GM12878 (cell line): ENCODE measurements around the gene SARM1. TPM values are rescaled to one million over a fixed set of nuclear protein-coding genes. Genes with fewer than 3 reads are reported as not detected.

Experiments used
- ATAC-seq: fragments of 200-7000 bp; cut with Tn5 transposase; 3 replicates; pipeline ENCODE4 v1.9.1; 2020; ENCODE audit warnings: mild to moderate bottlenecking, moderate library complexity
- BruUV-seq: library from RNA; stranded (reverse); fragments of 400-500 nt; replicated peaks from 2 replicates; lab custom pipeline; 2021; lab: Mats Ljungman, UMichigan
- CTCF ChIA-PET: fragments of 300-600 bp; sonication (Branson Sonifier 250); formaldehyde crosslinking; extraction: SDS; loops from one replicate; lab custom pipeline; 2021; ENCODE audit warnings: inconsistent platforms; lab: Yijun Ruan, JAX
- POLR2A ChIA-PET: fragments of 350-600 bp; formaldehyde crosslinking; extraction: SDS; loops from one replicate; lab custom pipeline; 2021; ENCODE audit warnings: inconsistent platforms; lab: Charles Lee
- RAD21 ChIA-PET: fragments of 300-600 bp; sonication (Branson Sonifier 250); formaldehyde crosslinking; loops from one replicate; lab custom pipeline; 2023; ENCODE audit warnings: antibody characterized with exemption; ENCODE audit not compliant: unreplicated experiment; lab: Charles Lee
- SMC1A ChIA-PET: fragments of 300-600 bp; sonication (Branson Sonifier 250); formaldehyde crosslinking; loops from one replicate; lab custom pipeline; 2023; ENCODE audit not compliant: unreplicated experiment, uncharacterized antibody; lab: Charles Lee
- DNase-seq: peaks from one replicate; pipeline ENCODE4 v3.0.0-alpha.2; 2011; ENCODE audit warnings: low read depth, low spot score
- FAIRE-seq: peaks from 3 replicates; lab custom pipeline; 2011; peaks lifted over from hg19 to GRCh38; lab: Jason Lieb, UNC
- H2AFZ ChIP-seq: 2 replicates; pipeline ENCODE4 v1.6.0; 2011; ENCODE audit warnings: low read depth, low read length, control low read depth; ENCODE audit not compliant: control insufficient read depth
- H3K27ac ChIP-seq: 2 replicates; pipeline ENCODE4 v1.5.1; 2011; ENCODE audit warnings: control low read depth; ENCODE audit not compliant: control insufficient read depth, insufficient read depth
- H3K27me3 ChIP-seq, 2 experiments: replicated peaks in 1 of 2; 2 replicates each; pipeline versions ENCODE4 v1.6.0 to v1.6.1; 2011; ENCODE audit warnings: low read length in 1 of 2; ENCODE audit not compliant: control insufficient read depth in 2 of 2, insufficient read depth in 2 of 2
- H3K36me3 ChIP-seq, 2 experiments: 2 replicates each; pipeline ENCODE4 v1.5.1; 2011; ENCODE audit warnings: low read length in 1 of 2; ENCODE audit not compliant: control insufficient read depth in 2 of 2, insufficient read depth in 2 of 2
- H3K4me1 ChIP-seq: 2 replicates; pipeline ENCODE4 v1.6.1; 2011; ENCODE audit warnings: mild to moderate bottlenecking, low read length, moderate library complexity, mixed read lengths; ENCODE audit not compliant: control insufficient read depth, insufficient read depth
- H3K4me2 ChIP-seq: 2 replicates; pipeline ENCODE4 v1.6.0; 2011; ENCODE audit warnings: control low read depth; ENCODE audit not compliant: control insufficient read depth, insufficient read depth
- H3K4me3 ChIP-seq: fragments of 200-600 bp; sonication (generic); 2 replicates; pipeline ENCODE4 v1.5.1; 2016
- H3K79me2 ChIP-seq: 2 replicates; pipeline ENCODE4 v1.6.0; 2011; ENCODE audit warnings: low read length; ENCODE audit not compliant: control insufficient read depth, insufficient read depth
- H3K9ac ChIP-seq: 2 replicates; pipeline ENCODE4 v1.8.0; 2011; ENCODE audit warnings: low read length, control low read depth, mixed read lengths; ENCODE audit not compliant: control insufficient read depth, insufficient read depth
- H3K9me3 ChIP-seq: replicated peaks from 3 replicates; pipeline ENCODE4 v1.5.1; 2011; ENCODE audit warnings: mild to moderate bottlenecking, low read length; ENCODE audit not compliant: control insufficient read depth, insufficient read depth
- H4K20me1 ChIP-seq: 2 replicates; pipeline ENCODE4 v1.6.0; 2011; ENCODE audit not compliant: control insufficient read depth, insufficient read depth
- CHD1 ChIP-seq: IDR thresholded peaks from 2 replicates; pipeline ENCODE4 v1.6.1; 2012; ENCODE audit warnings: low read depth, low read length, improper control_type of control experiment
- FOXK2 ChIP-seq: fragments of 450-650 bp; IDR thresholded peaks from 2 replicates; pipeline ENCODE4 v1.6.1; 2017; ENCODE audit warnings: mild to moderate bottlenecking, moderate library complexity
- GATAD2B ChIP-seq: fragments of 450-650 bp; conservative IDR thresholded peaks from 2 replicates; pipeline ENCODE4 v1.6.1; 2017; ENCODE audit warnings: low read depth, mild to moderate bottlenecking, moderate library complexity
- HCFC1 ChIP-seq: fragments of 150-350 bp; IDR thresholded peaks from 2 replicates; pipeline ENCODE4 v1.6.1; 2014; ENCODE audit warnings: low read length
- KAT2A ChIP-seq: conservative IDR thresholded peaks from 2 replicates; pipeline ENCODE4 v1.6.1; 2011; ENCODE audit warnings: low read depth, low read length; ENCODE audit not compliant: control insufficient read depth
- KLF5 ChIP-seq: fragments of 450-650 bp; IDR thresholded peaks from 2 replicates; pipeline ENCODE4 v1.6.1; 2014; ENCODE audit warnings: mild to moderate bottlenecking; ENCODE audit not compliant: partially characterized antibody
- MEF2B ChIP-seq: fragments of 450-650 bp; IDR thresholded peaks from 2 replicates; pipeline ENCODE4 v1.6.1; 2018; ENCODE audit warnings: mild to moderate bottlenecking, moderate library complexity; ENCODE audit not compliant: partially characterized antibody, poor library complexity, severe bottlenecking
- MXI1 ChIP-seq: fragments of 150-350 bp; IDR thresholded peaks from 2 replicates; pipeline ENCODE4 v1.6.1; 2011; ENCODE audit warnings: low read depth, mild to moderate bottlenecking, inconsistent platforms, low read length, improper control_type of control experiment
- PBX3 ChIP-seq: IDR thresholded peaks from 2 replicates; pipeline ENCODE4 v1.6.1; 2011; ENCODE audit warnings: mild to moderate bottlenecking, low read depth, low read length, moderate library complexity; ENCODE audit not compliant: insufficient replicate concordance
- SMARCA5 ChIP-seq: fragments of 450-650 bp; IDR thresholded peaks from 2 replicates; pipeline ENCODE4 v1.6.1; 2017; ENCODE audit warnings: mild to moderate bottlenecking
- SREBF1 ChIP-seq: IDR thresholded peaks from 2 replicates; pipeline ENCODE4 v1.6.1; 2012; ENCODE audit warnings: mild to moderate bottlenecking, low read length
- ZNF687 ChIP-seq: fragments of 450-650 bp; IDR thresholded peaks from 2 replicates; pipeline ENCODE4 v1.6.1; 2017; ENCODE audit warnings: mild to moderate bottlenecking, moderate library complexity
- WGBS: methylation state at CpG from one replicate; pipeline ENCODE4 v1.1.6; 2016; ENCODE audit warnings: low lambda C conversion rate; ENCODE audit not compliant: insufficient replicate concordance, insufficient coverage; ENCODE audit errors: missing lambda C conversion rate; 5-methylcytosine and 5-hydroxymethylcytosine counted together
- in situ Hi-C: fragments of 300-500 bp; cut with MboI; formaldehyde crosslinking; loops from 9 replicates; pipeline ENCODE4 v1.14.3; 2018; ENCODE audit warnings: mixed read lengths
- intact Hi-C: fragments of 100-400 bp; cut with micrococcal nuclease; formaldehyde crosslinking; loops from one replicate; pipeline ENCODE4 v1.14.2; 2022; ENCODE audit not compliant: unreplicated experiment
- polyA plus RNA-seq, 11 experiments: library from polyadenylated mRNA; depleted of rRNA in 4 of 11; unstranded in 6 of 11; stranded (reverse) in 5 of 11; fragments of >200 nt; fragmentation: Nextera tagmentation in 4 of 11; fragmentation: Illumina TruSeq in 1 of 11; extraction: Ambion mirVana in 4 of 11; extraction: Trizol in 1 of 11; gene quantifications; 1 replicate in 1 of 11; 2 replicates in 10 of 11; pipeline versions ENCODE4 v1.2.1 to v1.2.3, GENCODE V29; 2011 to 2016; ENCODE audit warnings: inconsistent platforms in 2 of 11, missing spikeins in 2 of 11, low read depth in 1 of 11
- total RNA-seq, 4 experiments: library from RNA; depleted of rRNA in 3 of 4; stranded (reverse); fragments of >200 nt in 3 of 4; fragmentation: Illumina TruSeq in 1 of 4; extraction: Trizol in 1 of 4; gene quantifications; 2 replicates each; pipeline versions ENCODE4 v1.2.1 to v1.2.3, GENCODE V29; 2013 to 2021

Gene SARM1
- total and polyA plus RNA-seq, 10 of the 15 experiments (the other 5 are each of a cell fraction or from before 2014, with no cell fraction given): 0.56 to 25.3 (median 11.9) TPM

GRCh38 chr17:28449859-28450258 is 78.4 kb downstream of the SARM1 start:
- ATAC-seq: no peak
- in situ Hi-C loops: no loop called here
- H3K36me3 ChIP-seq: no peaks in the 10 kb centered on the region
- CTCF ChIA-PET: interaction anchor here (0.6 to 1.6 kb wide), 3 partner anchors 33 to 48 kb away, joined by 3 to 7 read pairs (median 3); no protein-coding TSS in a partner anchor
- intact Hi-C loops: loop anchor here (10.0 kb wide), 1 partner anchor 95 kb away; no protein-coding TSS in a partner anchor
- RAD21 ChIA-PET: interaction anchor here (0.8 kb wide), 2 partner anchors 37 to 39 kb away, joined by 3 read pairs; no protein-coding TSS in a partner anchor
- no TSS peak for BruUV-seq
- no peaks in the 10 kb centered on the region for H3K79me2 ChIP-seq
- SMC1A ChIA-PET: no interaction called here
- H3K27me3 ChIP-seq: no peaks in the 10 kb centered on the region
- no peak overlapping the region for H3K9ac ChIP-seq
- no peak overlapping the region for H2AFZ ChIP-seq
- H3K4me3 ChIP-seq: no peak overlapping the region
- H3K4me2 ChIP-seq: no peak overlapping the region
- no peak for DNase-seq
- POLR2A ChIA-PET: no interaction called here
- H3K27ac ChIP-seq: no peak overlapping the region
- H4K20me1 ChIP-seq: no peaks in the 10 kb centered on the region
- no peak for FAIRE-seq
- H3K4me1 ChIP-seq: no peaks in the 10 kb centered on the region
- no peaks in the 10 kb centered on the region for H3K9me3 ChIP-seq
- TF ChIP-seq ZNF687 (no peak), SMARCA5 (no peak), PBX3 (no peak), HCFC1 (no peak), FOXK2 (no peak), GATAD2B (no peak), SREBF1 (no peak), KLF5 (no peak), MXI1 (no peak), MEF2B (no peak), KAT2A (no peak), CHD1 (no peak)
- WGBS: 71% methylated on average over 1 of the region's 1 CpG
